ENCODE results near the gene FCAMR. TPM values are rescaled to one million over a fixed set of nuclear protein-coding genes. Genes with fewer than 3 reads are reported as not detected.

The FCAMR gene
- total RNA-seq, 1 experiment from 2014 or later: not detected

DNA sequence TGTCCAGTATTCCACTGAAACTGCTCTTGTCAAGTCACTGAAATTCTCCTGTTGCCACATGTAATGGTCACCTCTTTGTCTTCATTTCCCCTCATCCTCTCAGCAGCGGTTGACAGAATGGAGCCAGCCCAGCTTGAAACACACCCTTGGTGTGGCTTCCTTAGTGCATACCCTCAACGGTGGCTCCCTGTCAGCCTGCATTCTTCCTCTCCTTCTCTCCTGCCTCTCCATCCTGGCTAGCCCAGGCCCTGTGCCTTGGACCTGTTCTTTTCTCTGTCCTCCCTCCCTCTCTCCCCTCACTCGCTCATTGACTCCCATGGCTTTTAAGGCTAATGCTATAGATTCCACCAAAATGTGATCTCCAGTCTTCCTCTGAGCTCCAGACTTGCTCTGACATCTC lies 52.2 kb downstream of the FCAMR start (continued):
- TF ChIP-seq, protein P1, sequence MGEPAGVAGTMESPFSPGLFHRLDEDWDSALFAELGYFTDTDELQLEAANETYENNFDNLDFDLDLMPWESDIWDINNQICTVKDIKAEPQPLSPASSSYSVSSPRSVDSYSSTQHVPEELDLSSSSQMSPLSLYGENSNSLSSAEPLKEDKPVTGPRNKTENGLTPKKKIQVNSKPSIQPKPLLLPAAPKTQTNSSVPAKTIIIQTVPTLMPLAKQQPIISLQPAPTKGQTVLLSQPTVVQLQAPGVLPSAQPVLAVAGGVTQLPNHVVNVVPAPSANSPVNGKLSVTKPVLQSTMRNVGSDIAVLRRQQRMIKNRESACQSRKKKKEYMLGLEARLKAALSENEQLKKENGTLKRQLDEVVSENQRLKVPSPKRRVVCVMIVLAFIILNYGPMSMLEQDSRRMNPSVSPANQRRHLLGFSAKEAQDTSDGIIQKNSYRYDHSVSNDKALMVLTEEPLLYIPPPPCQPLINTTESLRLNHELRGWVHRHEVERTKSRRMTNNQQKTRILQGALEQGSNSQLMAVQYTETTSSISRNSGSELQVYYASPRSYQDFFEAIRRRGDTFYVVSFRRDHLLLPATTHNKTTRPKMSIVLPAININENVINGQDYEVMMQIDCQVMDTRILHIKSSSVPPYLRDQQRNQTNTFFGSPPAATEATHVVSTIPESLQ (CRISPR knock-in tag; IDR thresholded peaks at IDR 0.05): no peak
- no peak for TF ChIP-seq ZNF423 (CRISPR knock-in tag; IDR thresholded peaks at IDR 0.05)
- no peak for TF ChIP-seq CREB1 (CRISPR knock-in tag; IDR thresholded peaks at IDR 0.05)
- TF ChIP-seq EMX1 (CRISPR knock-in tag; IDR thresholded peaks at IDR 0.05): no peak

DNA sequence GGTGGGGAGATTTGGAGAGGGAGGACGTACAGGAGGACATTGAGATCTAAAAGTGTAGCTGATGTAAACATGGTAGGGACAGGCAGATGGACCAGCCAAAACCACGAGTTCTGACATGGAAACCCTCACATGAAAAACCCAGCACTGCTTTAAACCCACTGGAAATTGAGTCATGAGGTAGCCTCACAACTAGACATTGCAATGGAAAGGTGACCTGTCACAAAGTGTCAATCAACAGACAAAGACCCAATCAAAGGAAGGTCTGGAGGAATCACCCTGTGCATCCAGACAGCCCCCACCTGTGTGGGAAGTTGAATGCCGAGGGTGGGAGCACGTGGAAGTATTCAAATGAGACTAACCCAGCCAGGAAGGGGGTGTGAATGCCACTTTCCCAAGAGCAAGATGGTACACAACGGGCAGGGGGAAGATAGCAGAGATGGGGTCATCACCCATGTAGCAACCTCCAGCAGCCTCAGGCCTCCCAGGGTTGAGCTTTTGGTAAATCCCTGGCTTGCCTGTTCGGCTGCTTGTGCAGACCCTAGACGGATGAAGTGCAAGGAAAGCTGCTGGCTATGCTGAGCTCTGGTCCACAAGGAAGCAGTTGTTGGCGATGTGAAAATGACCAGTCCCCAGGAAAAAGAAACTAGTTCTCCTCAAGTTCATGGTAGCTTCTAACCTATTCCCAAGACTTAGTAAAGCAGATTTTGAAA lies 54.1 kb downstream of the FCAMR start:
- H3K27me3 Mint-ChIP-seq (ENCODE audit: low read depth): peaks cover 9% of the 10 kb centered on the region
- no peaks in the 10 kb centered on the region for H3K36me3 Mint-ChIP-seq
- no peak overlapping the region for H3K4me3 Mint-ChIP-seq
- no peak for DNase-seq (ENCODE audit: low spot score)
- no peak for TF ChIP-seq SP1 (CRISPR knock-in tag; conservative IDR thresholded peaks at IDR 0.05)
- TF ChIP-seq ESRRA (CRISPR knock-in tag; IDR thresholded peaks at IDR 0.05; ENCODE audit: borderline replicate concordance): no peak
- TF ChIP-seq, protein P2, sequence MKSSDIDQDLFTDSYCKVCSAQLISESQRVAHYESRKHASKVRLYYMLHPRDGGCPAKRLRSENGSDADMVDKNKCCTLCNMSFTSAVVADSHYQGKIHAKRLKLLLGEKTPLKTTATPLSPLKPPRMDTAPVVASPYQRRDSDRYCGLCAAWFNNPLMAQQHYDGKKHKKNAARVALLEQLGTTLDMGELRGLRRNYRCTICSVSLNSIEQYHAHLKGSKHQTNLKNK (CRISPR knock-in tag; IDR thresholded peaks at IDR 0.05): no peak
- no peak for TF ChIP-seq NR3C1 (CRISPR knock-in tag; conservative IDR thresholded peaks at IDR 0.05; ENCODE audit: low read depth)
- no peak for TF ChIP-seq ZNF423 (CRISPR knock-in tag; IDR thresholded peaks at IDR 0.05)
- TF ChIP-seq NFYB (CRISPR knock-in tag; conservative IDR thresholded peaks at IDR 0.05; ENCODE audit: low read depth): no peak
- TF ChIP-seq, protein P3, sequence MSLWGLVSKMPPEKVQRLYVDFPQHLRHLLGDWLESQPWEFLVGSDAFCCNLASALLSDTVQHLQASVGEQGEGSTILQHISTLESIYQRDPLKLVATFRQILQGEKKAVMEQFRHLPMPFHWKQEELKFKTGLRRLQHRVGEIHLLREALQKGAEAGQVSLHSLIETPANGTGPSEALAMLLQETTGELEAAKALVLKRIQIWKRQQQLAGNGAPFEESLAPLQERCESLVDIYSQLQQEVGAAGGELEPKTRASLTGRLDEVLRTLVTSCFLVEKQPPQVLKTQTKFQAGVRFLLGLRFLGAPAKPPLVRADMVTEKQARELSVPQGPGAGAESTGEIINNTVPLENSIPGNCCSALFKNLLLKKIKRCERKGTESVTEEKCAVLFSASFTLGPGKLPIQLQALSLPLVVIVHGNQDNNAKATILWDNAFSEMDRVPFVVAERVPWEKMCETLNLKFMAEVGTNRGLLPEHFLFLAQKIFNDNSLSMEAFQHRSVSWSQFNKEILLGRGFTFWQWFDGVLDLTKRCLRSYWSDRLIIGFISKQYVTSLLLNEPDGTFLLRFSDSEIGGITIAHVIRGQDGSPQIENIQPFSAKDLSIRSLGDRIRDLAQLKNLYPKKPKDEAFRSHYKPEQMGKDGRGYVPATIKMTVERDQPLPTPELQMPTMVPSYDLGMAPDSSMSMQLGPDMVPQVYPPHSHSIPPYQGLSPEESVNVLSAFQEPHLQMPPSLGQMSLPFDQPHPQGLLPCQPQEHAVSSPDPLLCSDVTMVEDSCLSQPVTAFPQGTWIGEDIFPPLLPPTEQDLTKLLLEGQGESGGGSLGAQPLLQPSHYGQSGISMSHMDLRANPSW (CRISPR knock-in tag; conservative IDR thresholded peaks at IDR 0.05; ENCODE audit: low read depth): no peak
- TF ChIP-seq ETV6 (CRISPR knock-in tag; IDR thresholded peaks at IDR 0.05): no peak
- no peak for TF ChIP-seq IRF2 (CRISPR knock-in tag; IDR thresholded peaks at IDR 0.05; ENCODE audit: borderline replicate concordance, low read depth)
- TF ChIP-seq, protein P4, sequence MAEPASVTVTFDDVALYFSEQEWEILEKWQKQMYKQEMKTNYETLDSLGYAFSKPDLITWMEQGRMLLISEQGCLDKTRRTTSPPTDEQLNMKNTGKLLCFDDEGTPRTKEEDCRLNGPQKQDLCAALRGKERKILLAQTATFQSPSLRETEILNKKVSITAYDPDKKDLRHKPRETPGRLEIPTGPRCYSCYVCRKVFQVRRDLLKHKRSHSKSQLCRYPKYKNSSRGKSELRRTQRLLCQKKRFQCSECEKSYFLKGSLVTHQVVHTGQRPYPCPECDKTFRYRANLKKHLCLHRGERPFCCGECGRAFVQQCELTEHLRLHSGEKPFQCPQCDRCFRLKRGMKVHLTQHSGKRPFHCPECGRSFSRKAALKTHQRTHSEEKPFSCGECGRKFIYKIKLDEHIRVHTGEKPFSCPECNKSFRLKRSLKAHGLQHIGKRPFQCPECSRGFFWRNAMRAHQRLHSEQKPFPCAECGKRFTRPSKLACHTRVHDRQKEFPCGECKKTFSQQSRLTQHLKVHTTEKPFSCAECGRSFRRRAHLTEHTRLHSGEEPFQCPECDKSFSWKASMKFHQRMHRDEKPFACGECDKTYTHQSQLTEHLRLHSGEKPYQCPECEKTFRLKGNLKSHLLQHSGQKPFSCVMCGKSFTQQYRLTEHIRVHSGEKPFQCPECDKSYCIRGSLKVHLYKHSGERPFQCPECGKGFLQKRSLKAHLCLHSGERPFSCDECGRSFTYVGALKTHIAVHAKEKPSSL (CRISPR knock-in tag; conservative IDR thresholded peaks at IDR 0.05): no peak
- TF ChIP-seq, protein P5, sequence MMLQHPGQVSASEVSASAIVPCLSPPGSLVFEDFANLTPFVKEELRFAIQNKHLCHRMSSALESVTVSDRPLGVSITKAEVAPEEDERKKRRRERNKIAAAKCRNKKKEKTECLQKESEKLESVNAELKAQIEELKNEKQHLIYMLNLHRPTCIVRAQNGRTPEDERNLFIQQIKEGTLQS (CRISPR knock-in tag; conservative IDR thresholded peaks at IDR 0.05): no peak
- TF ChIP-seq GABPB1 (CRISPR knock-in tag; IDR thresholded peaks at IDR 0.05): no peak
- TF ChIP-seq TEAD4 (CRISPR knock-in tag; IDR thresholded peaks at IDR 0.05): no peak
- no peak for TF ChIP-seq ZNF671 (CRISPR knock-in tag; IDR thresholded peaks at IDR 0.05)
- no peak for TF ChIP-seq NR1H2 (CRISPR knock-in tag; IDR thresholded peaks at IDR 0.05)
- TF ChIP-seq CREM (CRISPR knock-in tag; IDR thresholded peaks at IDR 0.05): no peak
- H3K4me1 Mint-ChIP-seq: no peaks in the 10 kb centered on the region
- no peak for ATAC-seq
- ChIA-PET CTCF (interaction anchor here (0.6 to 1.9 kb wide), 6 partner anchors 16 to 409 kb away, joined by 3 to 8 read pairs (median 3); partner anchors contain the start of gene RASSF5), POLR2A (no interaction called here)
- no peak overlapping the region for H3K27ac Mint-ChIP-seq
- H3K9me3 Mint-ChIP-seq: no peaks in the 10 kb centered on the region

Data from WTC11 (cell line).